B cell (primary cell): ENCODE measurements around the gene NFATC2. TPM values are rescaled to one million over a fixed set of nuclear protein-coding genes. Genes with fewer than 3 reads are reported as not detected.
A peak's percentile ranks its signal among the peaks of the same experiment; 100 is the strongest.

Experiments
- ATAC-seq: fragments of 200-7000 bp; cut with Tn5 transposase; one replicate; pipeline ENCODE4 v1.10.0; 2021; ENCODE audit warnings: low read depth, mild to moderate bottlenecking, moderate number of reproducible peaks, moderate library complexity
- CTCF ChIA-PET: fragments of 350-600 bp; sonication (Branson Sonifier 250); formaldehyde crosslinking; loops from one replicate; lab custom pipeline; 2021; ENCODE audit warnings: antibody characterized with exemption, inconsistent platforms; lab: Charles Lee
- POLR2A ChIA-PET: fragments of 350-600 bp; sonication (Branson Sonifier 250); formaldehyde crosslinking; loops from one replicate; lab custom pipeline; 2021; ENCODE audit warnings: antibody characterized with exemption; lab: Charles Lee
- DNase-seq: peaks from one replicate; pipeline ENCODE4 v3.0.0; 2013
- H2AFZ ChIP-seq: 2 replicates; pipeline ENCODE4 v1.6.1; 2012; ENCODE audit warnings: mild to moderate bottlenecking, low read depth, low read length; ENCODE audit not compliant: insufficient read depth, poor library complexity, severe bottlenecking
- H3K27ac ChIP-seq, 2 donors: 1 replicate in 1 of 2; 2 replicates in 1 of 2; pipeline ENCODE4 v1.5.1; 2012 to 2013; ENCODE audit warnings: low read length in 2 of 2, mild to moderate bottlenecking in 2 of 2, moderate library complexity in 1 of 2
- H3K27me3 ChIP-seq, 4 experiments: fragments of 200-600 bp in 1 of 4; sonication (generic) in 1 of 4; replicated peaks in 1 of 4; 1 replicate in 2 of 4; 2 replicates in 2 of 4; pipeline versions ENCODE4 v1.6.1 to v1.7.0; 2013 to 2016; ENCODE audit warnings: low read length in 3 of 4, mild to moderate bottlenecking in 2 of 4, mixed read lengths in 1 of 4, moderate library complexity in 1 of 4; ENCODE audit not compliant: insufficient read depth in 4 of 4, control insufficient read depth in 3 of 4; ENCODE audit errors: control extremely low read depth in 1 of 4
- H3K36me3 ChIP-seq, 2 experiments: replicated peaks in 1 of 2; 1 replicate in 1 of 2; 2 replicates in 1 of 2; pipeline versions ENCODE4 v1.6.1 to v1.7.1; 2013; ENCODE audit warnings: low read length in 1 of 2; ENCODE audit not compliant: insufficient read depth in 2 of 2, control insufficient read depth in 1 of 2; ENCODE audit errors: control extremely low read depth in 1 of 2, extremely low read depth in 1 of 2
- H3K4me1 ChIP-seq, 2 donors: fragments of 200-600 bp in 1 of 2; sonication (generic) in 1 of 2; 1 replicate in 1 of 2; 2 replicates in 1 of 2; pipeline versions ENCODE4 v1.5.1 to v1.6.1; 2013 to 2017; ENCODE audit warnings: low read length in 2 of 2; ENCODE audit not compliant: control insufficient read depth in 2 of 2, insufficient read depth in 2 of 2
- H3K4me2 ChIP-seq: replicated peaks from 2 replicates; pipeline ENCODE3; 2012; ENCODE audit warnings: mild to moderate bottlenecking, low read depth, low read length; ENCODE audit not compliant: poor library complexity, severe bottlenecking
- H3K4me3 ChIP-seq, 5 experiments: fragments of 200-600 bp in 1 of 5; sonication (generic) in 1 of 5; 1 replicate in 3 of 5; 2 replicates in 2 of 5; pipeline versions ENCODE4 v1.5.1 to v1.7.0; 2011 to 2016; ENCODE audit warnings: low read length in 4 of 5, mild to moderate bottlenecking in 4 of 5, low read depth in 2 of 5, control low read depth in 1 of 5, moderate library complexity in 1 of 5; ENCODE audit not compliant: insufficient read depth in 1 of 5; ENCODE audit errors: control extremely low read depth in 1 of 5, extremely low read depth in 1 of 5
- H3K79me2 ChIP-seq: fragments of 200-600 bp; sonication (generic); one replicate; pipeline ENCODE4 v1.6.0; 2016; ENCODE audit warnings: low read length; ENCODE audit not compliant: control insufficient read depth, insufficient read depth
- H3K9ac ChIP-seq: fragments of 200-600 bp; sonication (generic); 2 replicates; pipeline ENCODE4 v1.6.1; 2017; ENCODE audit warnings: mild to moderate bottlenecking, low read length, moderate library complexity
- H3K9me3 ChIP-seq, 3 donors: one replicate each; pipeline versions ENCODE4 v1.6.1 to v1.7.1; 2013; ENCODE audit warnings: low read length in 2 of 3; ENCODE audit not compliant: control insufficient read depth in 2 of 3, insufficient read depth in 1 of 3; ENCODE audit errors: control extremely low read depth in 1 of 3
- H4K20me1 ChIP-seq: 2 replicates; pipeline ENCODE4 v1.6.0; 2012; ENCODE audit warnings: mild to moderate bottlenecking, low read length; ENCODE audit not compliant: insufficient read depth, control insufficient read depth, poor library complexity, severe bottlenecking
- H3K27ac Mint-ChIP-seq: one replicate; pipeline ENCODE4 v1.8.0; 2021; ENCODE audit warnings: mixed read lengths
- H3K27me3 Mint-ChIP-seq: one replicate; pipeline ENCODE4 v1.8.0; 2021; ENCODE audit warnings: mixed read lengths
- H3K4me1 Mint-ChIP-seq: one replicate; pipeline ENCODE4 v1.8.0; 2021; ENCODE audit warnings: mixed read lengths
- H3K4me3 Mint-ChIP-seq: one replicate; pipeline ENCODE4 v1.8.0; 2021; ENCODE audit warnings: mixed read lengths
- H3K9me3 Mint-ChIP-seq: one replicate; pipeline ENCODE4 v1.8.0; 2022; ENCODE audit warnings: mixed read lengths; ENCODE audit not compliant: insufficient read depth
- EZH2 ChIP-seq: IDR thresholded peaks from 2 replicates; pipeline ENCODE4 v1.6.1; 2012; ENCODE audit warnings: borderline replicate concordance, low read depth, mild to moderate bottlenecking, moderate library complexity, low read length; ENCODE audit not compliant: insufficient read depth, poor library complexity, severe bottlenecking
- WGBS: methylation state at CpG from one replicate; pipeline ENCODE4 v1.1.5; 2013; ENCODE audit warnings: missing lambda C conversion rate; ENCODE audit not compliant: insufficient coverage; 5-methylcytosine and 5-hydroxymethylcytosine counted together
- intact Hi-C: fragments of 100-400 bp; cut with micrococcal nuclease; formaldehyde crosslinking; loops from one replicate; pipeline ENCODE4 v1.10.0; 2022
- polyA plus RNA-seq: library from polyadenylated mRNA; depleted of rRNA; stranded (reverse); fragments of >200 nt; gene quantifications from 2 replicates; pipeline ENCODE4 v1.2.3, GENCODE V29; 2012
- total RNA-seq, 2 donors: library from RNA; stranded (reverse); fragments of 120-200 nt in 1 of 2; gene quantifications; 1 replicate in 1 of 2; 2 replicates in 1 of 2; pipeline versions ENCODE4 v1.2.3 to v1.2.4, GENCODE V29; 2013 to 2022
- TF ChIP-seq, protein P1 (sequence below): fragments of 200-600 bp; IDR thresholded peaks from one replicate; pipeline ENCODE4 v1.8.0; 2022; ENCODE audit warnings: antibody characterized with exemption, mild to moderate bottlenecking

NFATC2 gene
- total and polyA plus RNA-seq, 2 donors (not counting 1 experiment from before 2014, with no cell fraction given) = 10.1 to 38.0 TPM

DNA sequence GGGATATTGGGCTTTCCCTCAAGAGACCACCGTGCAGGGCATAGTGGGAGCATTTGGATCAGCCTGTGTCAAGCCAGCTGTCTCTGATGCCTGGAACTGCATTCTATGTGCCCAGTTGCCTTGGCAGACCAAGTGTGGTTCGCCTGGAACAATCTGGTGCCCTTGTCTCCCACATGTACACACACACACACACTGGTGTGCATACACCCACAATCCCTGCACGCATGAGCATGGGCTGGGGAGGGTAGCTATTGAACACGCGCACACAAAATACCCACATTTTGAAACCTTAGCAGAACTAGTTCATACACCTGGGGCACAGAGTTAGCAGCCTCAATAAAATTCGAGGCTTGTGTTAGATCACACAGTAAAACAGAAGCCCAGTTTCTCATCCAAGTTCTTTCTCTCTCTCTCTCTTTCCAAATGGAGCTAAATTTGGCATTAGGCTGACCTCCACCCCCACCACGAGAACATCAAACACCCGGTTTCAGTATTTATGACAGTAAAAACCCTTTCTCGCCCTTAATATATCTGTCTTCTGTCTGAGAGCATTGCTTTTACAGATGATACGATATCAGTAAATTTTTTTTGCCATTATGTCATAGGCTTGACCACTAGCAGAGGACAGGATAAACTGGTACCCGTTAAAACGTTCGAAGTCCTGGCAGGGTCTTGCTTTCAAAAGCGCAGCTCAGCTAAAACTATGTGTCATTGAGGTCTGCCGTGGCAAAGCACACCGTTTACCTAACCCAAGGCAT lies 18.2 kb upstream of the NFATC2 start:
- no peak for ATAC-seq
- Histone ChIP-seq H3K27me3 (peaks cover 0 to 71% (median 49%) of the 10 kb centered on the region in 4 experiments), H3K79me2 (no peaks in the 10 kb centered on the region), H3K4me2 (peak overlapping the region; percentile 79), H4K20me1 (no peaks in the 10 kb centered on the region), H3K9me3 (no peaks in the 10 kb centered on the region), H3K27ac (no peak overlapping the region), H3K4me1 (peaks cover 25 to 31% of the 10 kb centered on the region in 2 donors), H2AFZ (no peak overlapping the region), H3K9ac (no peak overlapping the region), H3K4me3 (no peak overlapping the region), H3K36me3 (no peaks in the 10 kb centered on the region)
- no peaks in the 10 kb centered on the region for H3K9me3 Mint-ChIP-seq
- no peak for TF ChIP-seq EZH2
- TF ChIP-seq, protein P1, sequence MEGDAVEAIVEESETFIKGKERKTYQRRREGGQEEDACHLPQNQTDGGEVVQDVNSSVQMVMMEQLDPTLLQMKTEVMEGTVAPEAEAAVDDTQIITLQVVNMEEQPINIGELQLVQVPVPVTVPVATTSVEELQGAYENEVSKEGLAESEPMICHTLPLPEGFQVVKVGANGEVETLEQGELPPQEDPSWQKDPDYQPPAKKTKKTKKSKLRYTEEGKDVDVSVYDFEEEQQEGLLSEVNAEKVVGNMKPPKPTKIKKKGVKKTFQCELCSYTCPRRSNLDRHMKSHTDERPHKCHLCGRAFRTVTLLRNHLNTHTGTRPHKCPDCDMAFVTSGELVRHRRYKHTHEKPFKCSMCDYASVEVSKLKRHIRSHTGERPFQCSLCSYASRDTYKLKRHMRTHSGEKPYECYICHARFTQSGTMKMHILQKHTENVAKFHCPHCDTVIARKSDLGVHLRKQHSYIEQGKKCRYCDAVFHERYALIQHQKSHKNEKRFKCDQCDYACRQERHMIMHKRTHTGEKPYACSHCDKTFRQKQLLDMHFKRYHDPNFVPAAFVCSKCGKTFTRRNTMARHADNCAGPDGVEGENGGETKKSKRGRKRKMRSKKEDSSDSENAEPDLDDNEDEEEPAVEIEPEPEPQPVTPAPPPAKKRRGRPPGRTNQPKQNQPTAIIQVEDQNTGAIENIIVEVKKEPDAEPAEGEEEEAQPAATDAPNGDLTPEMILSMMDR = no peak
- ChIA-PET CTCF (interaction anchor here (1.3 kb wide), 1 partner anchor 175 kb away, joined by 5 read pairs; no protein-coding TSS in a partner anchor), POLR2A (no interaction called here)
- WGBS = 62% methylated on average over 9 of the region's 16 CpGs
- peaks cover 24% of the 10 kb centered on the region for H3K4me1 Mint-ChIP-seq
- H3K27ac Mint-ChIP-seq = no peak overlapping the region
- peaks cover 57% of the 10 kb centered on the region for H3K27me3 Mint-ChIP-seq
- no peak for DNase-seq
- no peak overlapping the region for H3K4me3 Mint-ChIP-seq
- intact Hi-C loops = no loop called here

- Histone ChIP-seq H3K9ac (no peak overlapping the region), H2AFZ (no peak overlapping the region), H3K9me3 (no peaks in the 10 kb centered on the region), H3K79me2 (no peaks in the 10 kb centered on the region), H4K20me1 (no peaks in the 10 kb centered on the region), H3K36me3 (no peaks in the 10 kb centered on the region), H3K27me3 (peaks cover 0 to 66% (median 49%) of the 10 kb centered on the region in 4 experiments), H3K4me1 (peaks cover 25 to 31% of the 10 kb centered on the region in 2 donors), H3K4me3 (no peak overlapping the region), H3K27ac (no peak overlapping the region), H3K4me2 (no peak overlapping the region)
- H3K4me3 Mint-ChIP-seq = no peak overlapping the region
- ATAC-seq = no peak
- peaks cover 60% of the 10 kb centered on the region for H3K27me3 Mint-ChIP-seq
- TF ChIP-seq EZH2 = no peak
- TF ChIP-seq, protein P1 = no peak
- no peak overlapping the region for H3K27ac Mint-ChIP-seq
- CTCF ChIA-PET = interaction anchor here (1.3 kb wide), 1 partner anchor 174 kb away, joined by 5 read pairs; no protein-coding TSS in a partner anchor
- intact Hi-C loops = no loop called here
- H3K9me3 Mint-ChIP-seq = no peaks in the 10 kb centered on the region
- POLR2A ChIA-PET = no interaction called here
- WGBS = no CpG with 5 or more reads among the region's 1 CpG
- H3K4me1 Mint-ChIP-seq = peaks cover 24% of the 10 kb centered on the region
- DNase-seq = no peak
Observed at GRCh38 chr20:51560042-51560441, 17.5 kb upstream of the NFATC2 start.
